BJ (cell line): ENCODE results near the gene ENTPD2. TPM values are rescaled to one million over a fixed set of nuclear protein-coding genes. Genes with fewer than 3 reads are reported as not detected.

Experiments used
- CTCF ChIA-PET: fragments of 350-600 bp; formaldehyde crosslinking; extraction: SDS; loops from one replicate; lab custom pipeline; 2021; ENCODE audit warnings: antibody characterized with exemption, inconsistent platforms; lab: Yijun Ruan, JAX
- POLR2A ChIA-PET: fragments of 300-600 bp; sonication (Branson Sonifier 250); formaldehyde crosslinking; extraction: SDS; loops from one replicate; lab custom pipeline; 2021; ENCODE audit warnings: antibody characterized with exemption; lab: Charles Lee
- DNase-seq: peaks from one replicate; pipeline ENCODE4 v3.0.0-alpha.2; 2011; ENCODE audit warnings: low read depth
- H3K27me3 ChIP-seq: 2 replicates; pipeline ENCODE4 v1.6.0; 2011; ENCODE audit warnings: low read length; ENCODE audit not compliant: control insufficient read depth, insufficient read depth
- H3K36me3 ChIP-seq: 2 replicates; pipeline ENCODE4 v1.5.1; 2011; ENCODE audit warnings: low read length; ENCODE audit not compliant: control insufficient read depth, insufficient read depth
- H3K4me3 ChIP-seq: 2 replicates; pipeline ENCODE4 v1.5.1; 2011; ENCODE audit warnings: low read depth, mild to moderate bottlenecking, control low read depth, low read length
- polyA plus RNA-seq: library from polyadenylated mRNA; depleted of rRNA; stranded (reverse); fragments of >200 nt; gene quantifications from 2 replicates; pipeline ENCODE4 v1.2.3, GENCODE V29; 2011
- TF ChIP-seq, protein P1 (sequence below): IDR thresholded peaks from 2 replicates; pipeline ENCODE4 v1.5.1; 2011; ENCODE audit warnings: low read depth, mild to moderate bottlenecking, control low read depth, inconsistent platforms, low read length, moderate library complexity; ENCODE audit not compliant: insufficient read depth

The ENTPD2 gene
- polyA plus RNA-seq, 1 experiment = not detected

GRCh38 chr9:137015540-137015930 is 38.3 kb downstream of the ENTPD2 start:
- TF ChIP-seq, protein P1, sequence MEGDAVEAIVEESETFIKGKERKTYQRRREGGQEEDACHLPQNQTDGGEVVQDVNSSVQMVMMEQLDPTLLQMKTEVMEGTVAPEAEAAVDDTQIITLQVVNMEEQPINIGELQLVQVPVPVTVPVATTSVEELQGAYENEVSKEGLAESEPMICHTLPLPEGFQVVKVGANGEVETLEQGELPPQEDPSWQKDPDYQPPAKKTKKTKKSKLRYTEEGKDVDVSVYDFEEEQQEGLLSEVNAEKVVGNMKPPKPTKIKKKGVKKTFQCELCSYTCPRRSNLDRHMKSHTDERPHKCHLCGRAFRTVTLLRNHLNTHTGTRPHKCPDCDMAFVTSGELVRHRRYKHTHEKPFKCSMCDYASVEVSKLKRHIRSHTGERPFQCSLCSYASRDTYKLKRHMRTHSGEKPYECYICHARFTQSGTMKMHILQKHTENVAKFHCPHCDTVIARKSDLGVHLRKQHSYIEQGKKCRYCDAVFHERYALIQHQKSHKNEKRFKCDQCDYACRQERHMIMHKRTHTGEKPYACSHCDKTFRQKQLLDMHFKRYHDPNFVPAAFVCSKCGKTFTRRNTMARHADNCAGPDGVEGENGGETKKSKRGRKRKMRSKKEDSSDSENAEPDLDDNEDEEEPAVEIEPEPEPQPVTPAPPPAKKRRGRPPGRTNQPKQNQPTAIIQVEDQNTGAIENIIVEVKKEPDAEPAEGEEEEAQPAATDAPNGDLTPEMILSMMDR = no peak
- no peaks in the 10 kb centered on the region for H3K27me3 ChIP-seq
- CTCF ChIA-PET = interaction anchor here (1.4 to 2.6 kb wide), 2 partner anchors 14 to 20 kb away, joined by 4 to 13 read pairs; no protein-coding TSS in a partner anchor
- H3K36me3 ChIP-seq = peaks cover 22% of the 10 kb centered on the region
- POLR2A ChIA-PET = no interaction called here
- no peak for DNase-seq
- H3K4me3 ChIP-seq = no peak overlapping the region

- Histone ChIP-seq H3K4me3 (no peak overlapping the region), H3K36me3 (peaks cover 22% of the 10 kb centered on the region), H3K27me3 (no peaks in the 10 kb centered on the region)
- TF ChIP-seq, protein P1 = no peak
- ChIA-PET POLR2A (no interaction called here), CTCF (interaction anchor here (0.7 to 2.6 kb wide), 3 partner anchors 14 to 51 kb away, joined by 3 to 13 read pairs (median 4); no protein-coding TSS in a partner anchor)
- no peak for DNase-seq
Observed at GRCh38 chr9:137014776-137015539, 38.9 kb downstream of the ENTPD2 start.

- POLR2A ChIA-PET = no interaction called here
- TF ChIP-seq, protein P1 = no peak
- Histone ChIP-seq H3K4me3 (no peak overlapping the region), H3K36me3 (peaks cover 24% of the 10 kb centered on the region), H3K27me3 (no peaks in the 10 kb centered on the region)
- CTCF ChIA-PET = interaction anchor here (0.7 to 2.6 kb wide), 4 partner anchors 15 to 66 kb away, joined by 3 to 13 read pairs (median 4); no protein-coding TSS in a partner anchor
- no peak for DNase-seq
Observed at GRCh38 chr9:137014166-137014565, 39.7 kb downstream of the ENTPD2 start.

DNA sequence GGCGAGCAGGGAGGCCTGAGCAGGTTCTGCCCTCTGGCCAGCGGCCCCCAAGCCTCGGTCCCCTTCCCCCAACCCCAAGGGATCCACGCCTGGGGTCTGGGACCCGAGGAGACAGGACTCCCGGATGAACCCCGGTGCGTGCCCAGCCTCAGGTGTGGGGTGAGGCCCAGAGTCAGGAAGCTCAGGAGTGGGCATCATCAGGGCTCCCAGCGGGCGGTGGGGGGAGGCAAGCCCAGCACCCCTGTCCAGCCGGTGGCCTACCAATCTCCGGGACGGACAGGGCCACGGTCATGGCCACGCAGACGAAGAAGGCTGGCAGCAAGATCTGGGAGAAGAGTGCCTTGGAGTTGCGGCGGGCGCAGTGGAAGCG is 40.3 kb downstream of the ENTPD2 start:
- no peak overlapping the region for H3K4me3 ChIP-seq
- DNase-seq = no peak
- CTCF ChIA-PET = interaction anchor here (1.0 to 2.6 kb wide), 2 partner anchors 16 to 65 kb away, joined by 3 to 13 read pairs; no protein-coding TSS in a partner anchor
- H3K27me3 ChIP-seq = no peaks in the 10 kb centered on the region
- POLR2A ChIA-PET = no interaction called here
- TF ChIP-seq, protein P1 = no peak
- peaks cover 24% of the 10 kb centered on the region for H3K36me3 ChIP-seq
